ENCODE measurements around the gene NCOA7.

DNA sequence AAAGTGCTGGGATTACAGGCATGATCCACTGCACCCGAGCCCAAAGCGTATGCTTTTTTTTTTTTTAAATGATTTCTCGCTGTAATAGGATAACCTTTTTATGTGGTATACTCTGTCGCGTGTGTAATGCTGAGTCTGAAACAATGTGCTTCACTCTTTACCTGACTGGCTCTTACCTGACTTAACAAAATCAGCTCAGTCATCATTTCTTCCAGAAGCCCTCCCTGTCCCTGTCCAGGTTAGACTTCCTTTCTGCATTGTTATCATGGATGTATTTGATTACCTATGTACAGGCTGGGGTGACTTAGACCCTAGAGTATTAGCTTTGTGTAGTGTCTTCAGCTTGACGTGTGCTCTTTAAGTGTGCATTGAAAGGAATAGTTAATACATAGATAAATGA, 67.1 kb downstream of the NCOA7 start:
- TF ChIP-seq, protein P1, sequence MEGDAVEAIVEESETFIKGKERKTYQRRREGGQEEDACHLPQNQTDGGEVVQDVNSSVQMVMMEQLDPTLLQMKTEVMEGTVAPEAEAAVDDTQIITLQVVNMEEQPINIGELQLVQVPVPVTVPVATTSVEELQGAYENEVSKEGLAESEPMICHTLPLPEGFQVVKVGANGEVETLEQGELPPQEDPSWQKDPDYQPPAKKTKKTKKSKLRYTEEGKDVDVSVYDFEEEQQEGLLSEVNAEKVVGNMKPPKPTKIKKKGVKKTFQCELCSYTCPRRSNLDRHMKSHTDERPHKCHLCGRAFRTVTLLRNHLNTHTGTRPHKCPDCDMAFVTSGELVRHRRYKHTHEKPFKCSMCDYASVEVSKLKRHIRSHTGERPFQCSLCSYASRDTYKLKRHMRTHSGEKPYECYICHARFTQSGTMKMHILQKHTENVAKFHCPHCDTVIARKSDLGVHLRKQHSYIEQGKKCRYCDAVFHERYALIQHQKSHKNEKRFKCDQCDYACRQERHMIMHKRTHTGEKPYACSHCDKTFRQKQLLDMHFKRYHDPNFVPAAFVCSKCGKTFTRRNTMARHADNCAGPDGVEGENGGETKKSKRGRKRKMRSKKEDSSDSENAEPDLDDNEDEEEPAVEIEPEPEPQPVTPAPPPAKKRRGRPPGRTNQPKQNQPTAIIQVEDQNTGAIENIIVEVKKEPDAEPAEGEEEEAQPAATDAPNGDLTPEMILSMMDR (IDR thresholded peaks at IDR 0.05): no peak
- TF ChIP-seq POLR2A (IDR thresholded peaks at IDR 0.05): no peak

Measured in testis (tissue), 2 donors.